SK-N-DZ (cell line): ENCODE measurements around the gene OR1A1. TPM values are rescaled to one million over a fixed set of nuclear protein-coding genes. Genes with fewer than 3 reads are reported as not detected.
"Not testable (repeated sequence)": the region's sequence is repeated elsewhere in the genome, so short reads cannot be mapped to it uniquely, and the experiment has no call there.

ENCODE experiments used
- DNase-seq: peaks from one replicate; pipeline ENCODE4 v3.0.0-alpha.2; 2015; ENCODE audit warnings: low spot score
- polyA plus RNA-seq, 2 experiments: library from polyadenylated mRNA; depleted of rRNA; stranded (reverse); fragments of >200 nt; gene quantifications; 2 replicates each; pipeline ENCODE4 v1.2.3, GENCODE V29; 2014

Gene OR1A1, protein sequence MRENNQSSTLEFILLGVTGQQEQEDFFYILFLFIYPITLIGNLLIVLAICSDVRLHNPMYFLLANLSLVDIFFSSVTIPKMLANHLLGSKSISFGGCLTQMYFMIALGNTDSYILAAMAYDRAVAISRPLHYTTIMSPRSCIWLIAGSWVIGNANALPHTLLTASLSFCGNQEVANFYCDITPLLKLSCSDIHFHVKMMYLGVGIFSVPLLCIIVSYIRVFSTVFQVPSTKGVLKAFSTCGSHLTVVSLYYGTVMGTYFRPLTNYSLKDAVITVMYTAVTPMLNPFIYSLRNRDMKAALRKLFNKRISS
- polyA plus RNA-seq (2014; cell fraction: cytosol; rRNA removed): not detected in 2 replicates
- not detected in 2 replicates for polyA plus RNA-seq (2014; cell fraction: nucleus; rRNA removed)

- no peak for DNase-seq
Measured at GRCh38 chr17:3207367-3207766, at the start of gene OR1A1. Gene OR1A1 (plus strand): TSS chr17:3207667. CDS start chr17:3215621, 7,954 bp downstream.

- no peak for DNase-seq
Measured at GRCh38 chr17:3167574-3167973, 39.9 kb upstream of the OR1A1 start.

GRCh38 chr17:3189961-3190360, 17.5 kb upstream of the OR1A1 start:
- no peak for DNase-seq

DNA sequence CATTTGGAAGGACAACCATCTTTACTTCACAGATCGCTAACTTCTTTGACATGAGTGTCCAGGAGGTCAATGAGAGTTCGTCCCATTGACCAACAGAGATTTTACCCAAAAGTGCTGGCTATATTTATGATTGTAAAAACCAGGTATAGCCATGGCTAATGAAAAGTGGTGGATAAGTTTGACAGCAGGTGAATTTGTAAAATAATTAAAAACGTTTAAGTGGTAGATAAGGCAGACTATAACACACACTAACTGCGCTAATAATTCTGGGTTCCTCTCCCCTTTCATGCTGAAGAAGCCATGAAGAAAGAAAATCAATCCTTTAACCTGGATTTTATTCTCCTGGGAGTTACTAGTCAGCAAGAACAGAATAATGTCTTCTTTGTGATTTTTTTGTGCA, 10.2 kb upstream of the OR1A1 start, which contains the start of gene OR1A2:
OR1A2 (plus strand) TSS at position 301 of the 400 bp plus-strand sequence; CDS start at position 301, 0 bp downstream.
- no peak for DNase-seq

- DNase-seq: no peak
Measured at GRCh38 chr17:3208484-3208883, 1.0 kb downstream of the OR1A1 start.

DNA sequence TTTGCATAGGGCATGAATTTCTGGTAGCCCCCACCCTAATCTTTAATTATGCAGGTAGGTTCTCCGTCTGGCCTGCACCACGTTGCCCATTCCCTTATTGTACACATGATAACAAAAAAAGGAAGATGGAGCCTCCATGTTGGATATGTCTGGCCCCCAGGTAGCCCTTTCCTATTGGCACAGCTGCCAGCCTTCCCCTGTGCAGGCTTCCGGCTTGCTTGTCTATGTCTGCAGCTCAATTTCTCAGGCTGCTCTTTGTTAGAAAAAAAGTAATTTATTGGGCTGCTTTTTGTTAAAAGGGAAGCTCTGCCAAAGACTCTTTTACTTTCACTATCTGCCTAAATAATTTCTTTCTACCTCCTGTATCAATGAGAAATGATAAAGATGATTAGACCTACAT, 5.5 kb downstream of the OR1A1 start:
- DNase-seq: no peak

GRCh38 chr17:3213587-3213986, 6.1 kb downstream of the OR1A1 start:
- DNase-seq: no peak

- not testable (repeated sequence) for DNase-seq
Measured at GRCh38 chr17:3219978-3220377, 12.5 kb downstream of the OR1A1 start.

GRCh38 chr17:3221850-3222249, 14.4 kb downstream of the OR1A1 start:
- no peak for DNase-seq

- no peak for DNase-seq
Measured at GRCh38 chr17:3222505-3222904, 15.0 kb downstream of the OR1A1 start.

DNA sequence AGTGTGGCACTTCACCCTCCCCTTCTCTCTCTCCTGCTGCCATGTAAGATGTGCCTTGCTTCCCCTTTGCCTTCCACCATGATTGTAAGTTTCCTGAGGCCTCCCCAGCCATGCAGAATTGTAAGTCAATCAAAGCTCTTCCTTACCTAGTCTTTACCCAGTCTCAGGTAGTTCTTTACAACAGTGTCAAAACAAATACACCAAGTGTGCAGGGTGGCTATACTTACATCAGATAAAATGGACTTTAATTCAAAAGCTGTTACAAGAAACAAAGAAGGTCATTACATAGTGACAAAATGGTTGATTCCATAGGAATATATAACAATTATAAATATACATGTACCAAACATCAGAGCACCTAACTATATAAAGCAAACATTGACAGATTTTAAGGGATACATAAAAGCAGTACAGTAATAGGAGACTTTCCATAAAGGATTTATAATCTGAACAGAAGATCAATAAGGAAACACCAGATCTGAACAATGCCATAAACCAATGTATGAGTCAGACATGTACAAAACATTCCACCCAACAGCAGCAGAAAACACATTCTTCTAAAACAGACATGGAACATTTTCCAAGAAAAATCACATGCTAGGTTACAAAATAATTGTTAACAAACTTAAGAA, 17.4 kb downstream of the OR1A1 start:
- not testable (repeated sequence) for DNase-seq

DNA sequence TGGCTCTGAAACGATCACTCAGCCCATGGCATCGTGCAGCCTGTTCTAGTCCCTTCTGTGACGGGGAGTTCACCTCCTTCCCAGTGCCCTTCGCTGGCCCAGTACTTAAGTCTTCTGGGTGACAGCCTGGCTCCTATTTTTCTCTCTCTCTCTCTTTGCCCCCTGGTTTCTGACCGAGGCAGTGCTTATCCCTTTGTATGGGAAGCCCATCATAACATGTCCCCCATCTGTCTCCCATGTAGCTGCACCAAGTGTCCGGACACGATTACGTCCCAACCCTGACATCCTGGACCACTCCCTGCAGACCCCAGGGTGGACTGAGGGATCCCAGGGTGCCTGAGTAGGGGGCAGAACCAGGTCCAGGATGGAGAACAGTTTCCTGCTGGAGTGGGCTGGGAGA, 24.8 kb downstream of the OR1A1 start:
- not testable (repeated sequence) for DNase-seq

GRCh38 chr17:3238685-3239084, 31.2 kb downstream of the OR1A1 start:
- DNase-seq: not testable (repeated sequence)

GRCh38 chr17:3241044-3241443, 33.6 kb downstream of the OR1A1 start:
- DNase-seq: not testable (repeated sequence)

GRCh38 chr17:3244841-3245240, 37.4 kb downstream of the OR1A1 start:
- not testable (repeated sequence) for DNase-seq

GRCh38 chr17:3249013-3249412, 41.5 kb downstream of the OR1A1 start:
- not testable (repeated sequence) for DNase-seq

DNA sequence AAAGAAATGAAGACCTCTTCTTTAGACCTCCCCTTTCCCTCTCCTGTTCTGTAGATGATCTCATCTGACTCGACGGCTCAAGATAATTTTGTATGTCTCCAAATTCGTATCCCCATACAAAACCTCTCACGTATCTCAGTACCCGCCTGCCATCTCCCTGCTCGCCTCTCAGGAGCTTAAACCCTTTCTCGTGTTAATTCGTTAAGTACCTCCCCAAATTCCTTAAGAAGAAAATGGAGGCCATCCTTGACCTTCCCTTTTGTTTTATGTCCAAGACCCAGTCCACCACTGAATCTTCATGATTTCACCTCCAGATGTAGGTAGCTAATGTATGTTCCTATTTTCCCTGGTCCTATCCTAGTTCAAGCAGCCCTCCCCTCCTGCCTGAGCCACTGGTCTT, 49.1 kb downstream of the OR1A1 start:
- DNase-seq: no peak

DNA sequence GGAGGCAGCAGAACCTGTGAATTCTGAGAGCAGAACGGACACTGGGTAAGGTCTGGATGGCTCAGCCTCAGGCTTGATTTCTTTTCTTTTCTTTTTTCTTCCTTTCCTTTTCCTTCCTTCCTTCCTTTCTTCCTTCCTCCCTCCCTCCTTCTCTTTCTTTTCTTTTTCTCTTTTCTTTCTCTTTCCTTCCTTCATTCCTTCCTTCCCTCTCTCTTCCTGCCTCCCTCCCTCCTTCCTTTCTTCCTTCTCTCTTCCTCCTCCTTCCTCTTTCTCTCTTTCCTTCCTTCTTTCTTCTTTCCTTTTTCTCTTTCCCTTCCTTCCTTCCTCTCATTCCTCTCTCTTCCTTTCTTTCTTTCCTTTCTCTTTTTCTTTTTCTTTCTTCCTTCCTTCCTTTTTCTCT, 52.7 kb downstream of the OR1A1 start:
- DNase-seq: no peak

GRCh38 chr17:3260600-3260999, 53.1 kb downstream of the OR1A1 start:
- DNase-seq: no peak
